ENCODE data around the gene RSRC1. TPM values are rescaled to one million over a fixed set of nuclear protein-coding genes. Genes with fewer than 3 reads are reported as not detected.

RSRC1 gene
- total RNA-seq, 2 experiments from 2014 or later, result 76.3 to 78.1 TPM

DNA sequence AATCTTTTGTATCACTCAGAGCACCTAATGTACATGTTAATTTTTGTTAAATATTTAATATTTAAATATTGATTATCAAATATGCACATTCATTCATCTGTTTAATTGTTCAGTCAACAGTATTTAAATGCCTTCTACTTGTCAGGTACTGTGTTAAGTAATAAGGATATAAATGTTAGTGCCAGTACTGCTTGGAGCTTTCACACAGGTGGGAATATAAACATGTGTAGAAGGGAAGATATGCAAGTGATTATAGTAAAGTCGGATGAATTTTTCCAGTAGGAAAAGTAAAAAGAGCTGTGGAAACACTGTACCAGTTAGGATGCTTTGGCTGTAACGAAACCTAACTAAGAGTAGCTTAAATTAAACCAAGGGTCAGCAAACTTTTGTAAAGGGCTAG is 95.4 kb downstream of the RSRC1 start:
- Histone ChIP-seq H2AFZ (ENCODE audit: low read length) (no peak overlapping the region), H3K4me1 (ENCODE audit: insufficient read depth, low read length, poor library complexity, severe bottlenecking) (no peaks in the 10 kb centered on the region), H3K9me3 (ENCODE audit: low read length) (peaks cover 16% of the 10 kb centered on the region; the same call in 1 of the 2 replicates), H3K27ac (ENCODE audit: low read depth, low read length, poor library complexity, severe bottlenecking) (no peak overlapping the region), H3K79me2 (ENCODE audit: insufficient read depth, low read depth, low read length) (no peaks in the 10 kb centered on the region), H3K36me3 (ENCODE audit: insufficient read depth, low read length) (peaks cover 22% of the 10 kb centered on the region), H3K4me2 (ENCODE audit: low read length) (no peak overlapping the region), H4K20me1 (ENCODE audit: insufficient read depth, low read length) (no peaks in the 10 kb centered on the region), H3K9me2 (ENCODE audit: insufficient read depth, low read length) (no peaks in the 10 kb centered on the region), H3K4me3 (ENCODE audit: low read depth, low read length, poor library complexity, severe bottlenecking) (no peak overlapping the region)
- no peak for DNase-seq (ENCODE audit: low spot score)
- no peak for TF ChIP-seq EZH2phosphoT487 (IDR thresholded peaks at IDR 0.05; ENCODE audit: borderline replicate concordance, low read depth, low read length)
- TF ChIP-seq CTCF (conservative IDR thresholded peaks at IDR 0.05; ENCODE audit: low read length), result no peak
- ChIA-PET POLR2A (no interaction called here), CTCF (ENCODE audit: unreplicated experiment) (no interaction called here)
- no TSS peak for BruUV-seq (replicated peaks)
- intact Hi-C loops (cut with micrococcal nuclease; ENCODE audit: unreplicated experiment), result no loop called here

DNA sequence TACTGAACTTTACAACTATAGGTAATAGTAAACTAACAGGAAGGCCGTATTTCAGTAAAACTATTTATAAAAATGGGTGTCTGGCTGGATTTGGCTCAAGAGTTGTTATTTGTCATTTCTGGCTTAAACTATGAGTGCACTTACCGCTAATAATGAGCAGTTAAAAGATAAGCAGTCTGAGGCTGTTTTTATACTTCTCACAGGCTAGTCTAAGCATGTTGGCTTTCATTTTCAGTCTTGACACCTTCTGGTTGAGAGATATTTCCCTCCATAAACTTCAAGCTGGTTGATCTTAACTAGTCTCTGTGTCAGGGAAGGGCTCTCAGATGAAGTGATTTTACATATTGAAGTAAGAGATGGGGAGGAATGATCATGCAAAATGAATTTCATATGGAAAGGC is 96.1 kb downstream of the RSRC1 start:
- POLR2A ChIA-PET, result no interaction called here
- H3K27ac ChIP-seq (ENCODE audit: low read depth, low read length, poor library complexity, severe bottlenecking), result no peak overlapping the region
- no TSS peak for BruUV-seq (replicated peaks)

More for the DNA sequence above, 96.1 kb downstream of the RSRC1 start:
- H3K4me2 ChIP-seq (ENCODE audit: low read length), result no peak overlapping the region
- intact Hi-C loops (cut with micrococcal nuclease; ENCODE audit: unreplicated experiment), result no loop called here
- TF ChIP-seq EZH2phosphoT487 (IDR thresholded peaks at IDR 0.05; ENCODE audit: borderline replicate concordance, low read depth, low read length), result no peak
- TF ChIP-seq CTCF (conservative IDR thresholded peaks at IDR 0.05; ENCODE audit: low read length), result no peak
- no peak for DNase-seq (ENCODE audit: low spot score)
- H2AFZ ChIP-seq (ENCODE audit: low read length), result no peak overlapping the region
- CTCF ChIA-PET (ENCODE audit: unreplicated experiment), result no interaction called here
- H3K9me2 ChIP-seq (ENCODE audit: insufficient read depth, low read length), result no peaks in the 10 kb centered on the region
- H3K9me3 ChIP-seq (ENCODE audit: low read length), result peaks cover 10% of the 10 kb centered on the region; the same call in 1 of the 2 replicates
- H3K4me3 ChIP-seq (ENCODE audit: low read depth, low read length, poor library complexity, severe bottlenecking), result no peak overlapping the region
- no peaks in the 10 kb centered on the region for H3K79me2 ChIP-seq (ENCODE audit: insufficient read depth, low read depth, low read length)
- H4K20me1 ChIP-seq (ENCODE audit: insufficient read depth, low read length), result no peaks in the 10 kb centered on the region
- peaks cover 26% of the 10 kb centered on the region for H3K36me3 ChIP-seq (ENCODE audit: insufficient read depth, low read length)
- no peaks in the 10 kb centered on the region for H3K4me1 ChIP-seq (ENCODE audit: insufficient read depth, low read length, poor library complexity, severe bottlenecking)
